Memory B cell (primary cell): ENCODE measurements around the gene PPP1R18.
"Not testable (repeated sequence)": the region's sequence is repeated elsewhere in the genome, so short reads cannot be mapped to it uniquely, and the experiment has no call there.

Experiments
- ATAC-seq: fragments of 150-1000 bp; cut with Tn5 transposase; 2 replicates; pipeline ENCODE4 v1.10.0; 2021; ENCODE audit warnings: low read depth, mild to moderate bottlenecking, moderate library complexity
- DNase-seq, 2 donors: peaks; one replicate each; pipeline ENCODE4 v3.0.0; 2022; ENCODE audit warnings: low spot score in 2 of 2
- H3K27ac Mint-ChIP-seq: one replicate; pipeline ENCODE4 v1.8.0; 2022; ENCODE audit warnings: mild to moderate bottlenecking, moderate library complexity, mixed read lengths
- H3K27me3 Mint-ChIP-seq: one replicate; pipeline ENCODE4 v1.8.0; 2022; ENCODE audit warnings: mixed read lengths
- H3K36me3 Mint-ChIP-seq: one replicate; pipeline ENCODE4 v1.8.0; 2022; ENCODE audit warnings: mild to moderate bottlenecking, mixed read lengths
- H3K4me1 Mint-ChIP-seq: one replicate; pipeline ENCODE4 v1.8.0; 2022; ENCODE audit warnings: mixed read lengths
- H3K4me3 Mint-ChIP-seq: one replicate; pipeline ENCODE4 v1.8.0; 2022; ENCODE audit warnings: mild to moderate bottlenecking, moderate library complexity, mixed read lengths
- H3K9me3 Mint-ChIP-seq: one replicate; pipeline ENCODE4 v1.8.0; 2022; ENCODE audit warnings: mixed read lengths

PPP1R18 gene

GRCh38 chr6:30672445-30673253 is 13.8 kb downstream of the PPP1R18 start, which contains the start of gene DHX16:
TSS of gene DHX16 (minus strand) at chr6:30673006. CDS start at chr6:30672841, 165 bp downstream.
- Mint-ChIP-seq H3K36me3 (peaks cover 16% of the 10 kb centered on the region), H3K27ac (peak within 1 kb of the TSS; percentile 58), H3K27me3 (no peaks in the 10 kb centered on the region), H3K4me1 (peaks cover 19% of the 10 kb centered on the region), H3K4me3 (peak within 1 kb of the TSS; percentile 90), H3K9me3 (no peaks in the 10 kb centered on the region)
- peak; percentile 89 to 93 for DNase-seq
- peak; percentile 85 for ATAC-seq

DNA sequence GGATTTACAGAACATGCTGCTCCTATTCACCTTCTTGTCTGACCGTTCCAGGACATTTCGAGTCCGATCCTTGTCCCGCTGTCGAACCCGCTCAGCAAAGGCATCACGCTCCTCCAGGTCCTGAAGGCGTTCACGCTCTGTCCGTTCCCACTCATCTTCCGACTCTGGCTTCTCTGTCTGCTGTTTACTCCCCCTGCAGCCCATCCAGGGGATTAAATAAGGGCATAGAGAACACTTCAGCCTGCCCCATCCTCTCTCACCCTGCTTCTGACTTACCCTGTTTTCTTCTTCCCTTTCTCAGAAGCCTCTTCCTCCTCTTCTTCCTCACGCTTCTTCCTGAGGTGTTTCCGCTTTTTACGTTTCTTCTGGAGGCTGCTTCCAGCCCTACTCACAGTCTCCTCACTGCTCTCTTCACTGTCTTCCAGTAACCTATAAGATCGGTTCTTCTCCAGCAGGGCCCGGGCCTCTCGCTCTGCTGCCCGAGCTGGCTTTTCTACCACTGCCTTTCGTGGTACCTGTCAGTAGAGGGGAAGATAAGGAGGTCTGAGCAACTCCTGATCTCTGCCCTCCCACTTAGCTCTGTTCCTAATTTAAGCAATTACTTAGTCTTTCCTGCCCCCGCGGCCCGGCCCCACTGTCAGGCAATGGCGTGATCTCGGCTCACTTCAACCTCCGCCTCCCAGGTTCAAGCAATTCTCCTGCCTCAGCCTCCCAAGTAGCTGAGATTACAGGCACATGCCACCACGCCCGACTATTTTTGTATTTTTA is 15.5 kb downstream of the PPP1R18 start:
- Mint-ChIP-seq H3K4me1 (peaks cover 15% of the 10 kb centered on the region), H3K27me3 (no peaks in the 10 kb centered on the region), H3K4me3 (peak overlapping the region; percentile 28), H3K27ac (no peak overlapping the region), H3K36me3 (peaks cover 11% of the 10 kb centered on the region), H3K9me3 (no peaks in the 10 kb centered on the region)
- DNase-seq (no peak), ATAC-seq (no peak)

GRCh38 chr6:30666300-30666699 is 20.1 kb downstream of the PPP1R18 start:
- H3K9me3 Mint-ChIP-seq, H3K27me3 Mint-ChIP-seq, ATAC-seq, DNase-seq, H3K4me3 Mint-ChIP-seq, H3K27ac Mint-ChIP-seq: not testable (repeated sequence)
- Mint-ChIP-seq H3K36me3 (peaks cover 34% of the 10 kb centered on the region), H3K4me1 (peaks cover 10% of the 10 kb centered on the region)

DNA sequence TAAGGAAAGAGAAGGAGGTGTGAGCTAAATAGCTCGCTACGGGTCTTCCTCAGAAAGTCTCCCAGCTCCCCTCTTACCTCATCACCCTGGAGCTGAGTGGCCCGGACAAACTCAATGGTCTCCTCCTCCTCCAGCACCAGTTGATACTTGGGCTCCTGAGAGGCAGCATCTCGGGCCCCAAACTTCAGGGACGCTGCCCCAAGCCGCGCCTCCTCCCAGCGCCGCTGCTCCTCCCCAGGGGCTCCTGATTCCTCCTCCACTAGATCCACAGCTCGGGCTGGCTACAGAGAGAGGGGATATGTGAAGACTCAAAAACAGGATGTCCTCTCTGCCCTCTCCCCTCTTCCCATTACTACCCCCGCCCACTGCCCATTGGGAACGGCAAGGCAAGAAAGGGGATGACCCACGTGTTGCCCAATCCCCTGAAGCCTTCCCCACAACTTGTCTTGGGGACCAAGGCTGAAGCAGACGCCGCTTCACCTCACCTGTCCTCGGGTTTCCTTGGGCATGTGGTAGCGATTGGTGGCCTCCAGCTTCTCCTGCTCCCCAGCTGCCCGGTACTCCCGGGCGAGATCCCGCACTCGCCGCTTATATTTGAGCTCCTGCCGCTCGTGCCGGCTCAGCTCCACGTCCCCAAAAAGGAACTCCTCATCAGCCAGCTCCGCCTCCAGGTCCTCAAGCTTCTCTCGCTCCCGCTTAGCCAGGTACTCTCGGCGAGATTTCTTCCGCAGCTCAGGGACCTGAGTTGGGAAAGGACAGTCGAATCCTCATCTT is 21.3 kb downstream of the PPP1R18 start:
- DNase-seq (no peak), ATAC-seq (no peak)
- Mint-ChIP-seq H3K27ac (no peak overlapping the region), H3K4me1 (peaks cover 4% of the 10 kb centered on the region), H3K36me3 (peaks cover 29% of the 10 kb centered on the region), H3K9me3 (no peaks in the 10 kb centered on the region), H3K27me3 (no peaks in the 10 kb centered on the region), H3K4me3 (no peak overlapping the region)

DNA sequence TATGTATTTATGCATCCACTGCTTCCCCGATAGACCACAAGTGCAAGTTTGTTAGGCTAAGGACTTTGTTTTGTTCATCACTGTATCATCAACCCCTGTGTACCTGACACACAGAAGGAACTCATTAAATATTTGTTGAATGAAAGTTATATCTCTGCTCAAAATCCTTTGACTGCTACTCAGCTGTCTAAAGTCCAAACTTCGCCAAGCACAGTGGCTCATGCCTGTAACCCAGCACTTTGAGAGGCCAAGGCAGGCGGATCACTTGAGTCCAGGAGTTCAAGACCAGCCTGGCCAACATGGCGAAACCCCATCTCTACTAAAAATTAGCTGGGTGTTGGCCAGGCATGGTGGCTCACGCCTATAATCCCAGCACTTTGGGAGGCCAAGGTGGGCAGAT is 28.5 kb downstream of the PPP1R18 start:
- Mint-ChIP-seq H3K36me3 (peaks cover 49% of the 10 kb centered on the region), H3K27ac (peak overlapping the region; percentile 22)
- H3K27me3 Mint-ChIP-seq, H3K9me3 Mint-ChIP-seq, H3K4me1 Mint-ChIP-seq, DNase-seq, H3K4me3 Mint-ChIP-seq, ATAC-seq: not testable (repeated sequence)

DNA sequence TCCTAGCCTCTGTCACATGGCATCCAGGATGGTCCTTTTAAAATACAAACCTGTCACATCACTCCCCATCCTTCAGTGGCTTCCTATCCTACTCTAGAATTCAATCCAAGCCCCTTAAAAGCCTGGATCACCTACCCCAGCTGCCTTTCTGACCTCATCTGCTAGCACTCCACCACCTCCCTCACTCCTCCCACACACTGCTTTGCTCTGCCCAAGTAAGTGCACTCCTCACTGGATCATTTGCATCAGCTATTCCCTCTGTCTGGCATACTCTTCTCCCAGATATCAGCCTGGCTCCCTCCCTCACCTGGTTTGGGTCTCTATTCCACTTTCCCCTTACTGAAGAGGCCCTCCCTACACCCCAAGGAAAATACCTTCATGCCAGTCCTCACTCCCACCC is 29.0 kb downstream of the PPP1R18 start:
- no peak overlapping the region for H3K4me3 Mint-ChIP-seq
- H3K27me3 Mint-ChIP-seq: no peaks in the 10 kb centered on the region
- no peaks in the 10 kb centered on the region for H3K4me1 Mint-ChIP-seq
- ATAC-seq (no peak), DNase-seq (no peak)
- H3K27ac Mint-ChIP-seq: peak overlapping the region; percentile 22
- H3K36me3 Mint-ChIP-seq: peaks cover 49% of the 10 kb centered on the region
- no peaks in the 10 kb centered on the region for H3K9me3 Mint-ChIP-seq

GRCh38 chr6:30656513-30656912 is 29.9 kb downstream of the PPP1R18 start:
- Mint-ChIP-seq H3K27ac (no peak overlapping the region), H3K36me3 (peaks cover 43% of the 10 kb centered on the region), H3K9me3 (no peaks in the 10 kb centered on the region), H3K27me3 (no peaks in the 10 kb centered on the region), H3K4me1 (no peaks in the 10 kb centered on the region), H3K4me3 (no peak overlapping the region)
- DNase-seq: no peak
- ATAC-seq: no peak

GRCh38 chr6:30655743-30656094 is 30.7 kb downstream of the PPP1R18 start:
- DNase-seq (no peak), ATAC-seq (no peak)
- no peaks in the 10 kb centered on the region for H3K27me3 Mint-ChIP-seq
- no peaks in the 10 kb centered on the region for H3K9me3 Mint-ChIP-seq
- H3K27ac Mint-ChIP-seq: no peak overlapping the region
- H3K4me1 Mint-ChIP-seq: peaks cover 5% of the 10 kb centered on the region
- peaks cover 41% of the 10 kb centered on the region for H3K36me3 Mint-ChIP-seq
- H3K4me3 Mint-ChIP-seq: no peak overlapping the region

- H3K4me1 Mint-ChIP-seq: peaks cover 5% of the 10 kb centered on the region
- peaks cover 39% of the 10 kb centered on the region for H3K36me3 Mint-ChIP-seq
- H3K27ac Mint-ChIP-seq: peak overlapping the region; percentile 35
- no peaks in the 10 kb centered on the region for H3K9me3 Mint-ChIP-seq
- ATAC-seq (no peak), DNase-seq (no peak)
- no peaks in the 10 kb centered on the region for H3K27me3 Mint-ChIP-seq
- H3K4me3 Mint-ChIP-seq: no peak overlapping the region
Measured at GRCh38 chr6:30654798-30655742, 31.4 kb downstream of the PPP1R18 start.

DNA sequence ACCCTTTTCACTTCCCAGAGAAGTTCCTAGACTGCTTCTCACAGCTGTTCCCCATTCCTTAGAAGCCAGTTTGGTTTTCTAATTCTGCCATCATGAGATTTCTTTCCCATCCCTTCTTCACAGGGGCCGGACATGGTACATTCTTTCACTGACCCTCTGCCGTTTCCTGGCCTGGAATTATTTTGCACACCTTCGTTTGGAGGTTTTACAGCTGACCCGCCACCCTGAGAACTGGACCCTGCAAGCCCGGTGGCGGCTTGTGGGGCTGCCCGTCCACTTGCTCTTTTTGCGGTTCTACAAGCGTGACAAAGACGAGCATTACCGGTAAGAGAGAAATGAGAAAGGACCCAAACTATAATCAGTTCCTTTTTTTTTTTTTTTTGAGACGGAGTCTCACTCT is 35.3 kb downstream of the PPP1R18 start:
- DNase-seq: no peak
- Mint-ChIP-seq H3K4me3 (no peak overlapping the region), H3K36me3 (peaks cover 20% of the 10 kb centered on the region), H3K4me1 (peaks cover 14% of the 10 kb centered on the region), H3K9me3 (no peaks in the 10 kb centered on the region), H3K27me3 (no peaks in the 10 kb centered on the region), H3K27ac (peak overlapping the region; percentile 67)
- ATAC-seq: no peak

- H3K27me3 Mint-ChIP-seq: no peaks in the 10 kb centered on the region
- H3K36me3 Mint-ChIP-seq: peaks cover 10% of the 10 kb centered on the region
- ATAC-seq: peak; percentile 69
- peak overlapping the region; percentile 88 for H3K27ac Mint-ChIP-seq
- peak overlapping the region; percentile 93 for H3K4me3 Mint-ChIP-seq
- H3K9me3 Mint-ChIP-seq: no peaks in the 10 kb centered on the region
- DNase-seq: peak; percentile 64 to 73
- H3K4me1 Mint-ChIP-seq: peaks cover 24% of the 10 kb centered on the region
Measured at GRCh38 chr6:30647242-30648116, 39.0 kb downstream of the PPP1R18 start.

- Mint-ChIP-seq H3K27ac (peak within 1 kb of the TSS; percentile 88), H3K4me3 (peak within 1 kb of the TSS; percentile 93), H3K27me3 (no peaks in the 10 kb centered on the region), H3K4me1 (peaks cover 24% of the 10 kb centered on the region), H3K9me3 (no peaks in the 10 kb centered on the region), H3K36me3 (peaks cover 10% of the 10 kb centered on the region)
- DNase-seq: peak in 1 of 2 donors; percentile 86
- peak; percentile 74 for ATAC-seq
Measured at GRCh38 chr6:30646450-30647241, 39.8 kb downstream of the PPP1R18 start, which contains the start of gene C6orf136. TSS of gene C6orf136 (plus strand) at chr6:30647133. CDS start at chr6:30647232, 99 bp downstream.
